ENCODE results near the gene LRRC4.
A peak's percentile ranks its signal among the peaks of the same experiment; 100 is the strongest.

LRRC4 gene

DNA sequence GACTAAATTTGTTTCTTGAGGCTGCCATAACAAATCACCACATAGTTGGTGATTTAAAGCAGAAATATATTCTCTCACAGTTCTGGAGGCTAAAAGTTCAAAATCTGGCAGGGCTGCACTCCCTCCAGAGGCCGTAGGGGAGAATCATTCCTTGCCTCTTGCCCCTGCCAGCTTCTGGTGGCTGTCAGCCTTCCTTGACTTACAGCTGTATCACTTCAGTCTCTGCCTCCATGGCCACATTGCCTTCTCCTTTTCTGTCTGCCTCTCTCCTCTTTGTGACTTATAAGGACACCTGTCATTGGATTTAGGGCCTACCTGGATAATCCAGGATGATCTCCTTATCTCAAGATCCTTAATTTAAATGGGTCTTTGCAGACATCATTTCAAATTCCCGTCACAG lies 5.8 kb upstream of the LRRC4 start:
- no peak for FAIRE-seq
- DNase-seq (ENCODE audit: insufficient read length), result no peak
- TF ChIP-seq POLR2A (IDR thresholded peaks at IDR 0.05; ENCODE audit: low read depth, low read length) (no peak), POLR2AphosphoS5 (IDR thresholded peaks at IDR 0.05; ENCODE audit: low read depth, low read length) (no peak), TAF1 (IDR thresholded peaks at IDR 0.05; ENCODE audit: borderline replicate concordance, low read depth, low read length) (no peak)

DNA sequence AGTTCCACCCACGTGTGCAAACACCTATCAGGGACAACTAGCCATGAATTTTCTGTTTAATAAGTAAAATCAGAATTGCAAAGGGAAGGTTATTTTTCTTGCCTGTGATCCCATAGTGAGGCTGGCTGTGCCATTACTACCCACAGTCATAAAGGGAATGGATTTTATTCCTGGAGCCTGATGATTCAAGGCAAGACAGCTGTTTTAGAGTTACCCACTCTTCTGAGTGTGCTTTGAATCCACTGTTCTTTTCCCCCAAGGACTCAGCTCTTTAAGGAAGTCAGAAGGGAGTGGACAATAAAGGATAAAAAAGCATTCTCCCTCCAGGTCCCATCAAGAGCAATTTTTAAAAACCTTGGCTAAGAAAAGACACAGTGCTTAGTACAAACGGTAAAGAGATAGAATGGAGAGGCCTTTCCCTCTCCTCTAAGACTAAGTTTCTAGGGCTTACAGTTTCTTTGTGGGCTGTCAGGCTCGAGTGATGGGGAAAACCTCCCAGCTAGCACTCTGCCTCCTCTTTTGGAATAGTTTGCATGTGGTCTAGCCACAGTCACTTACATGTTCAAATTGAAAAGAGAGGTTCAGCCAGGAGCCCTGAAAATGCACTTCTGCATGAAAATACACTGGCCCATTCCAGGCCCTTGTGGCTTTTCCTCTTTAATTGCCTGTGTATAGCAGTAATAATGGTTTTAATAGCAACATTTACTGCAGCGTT lies 5.1 kb upstream of the LRRC4 start:
- FAIRE-seq (peak; percentile 87), DNase-seq (ENCODE audit: insufficient read length) (no peak)
- TF ChIP-seq TAF1 (IDR thresholded peaks at IDR 0.05; ENCODE audit: borderline replicate concordance, low read depth, low read length) (no peak), POLR2AphosphoS5 (IDR thresholded peaks at IDR 0.05; ENCODE audit: low read depth, low read length) (no peak), POLR2A (IDR thresholded peaks at IDR 0.05; ENCODE audit: low read depth, low read length) (no peak)

- FAIRE-seq (no peak), DNase-seq (ENCODE audit: insufficient read length) (no peak)
- TF ChIP-seq POLR2AphosphoS5 (IDR thresholded peaks at IDR 0.05; ENCODE audit: low read depth, low read length) (no peak), POLR2A (IDR thresholded peaks at IDR 0.05; ENCODE audit: low read depth, low read length) (no peak), TAF1 (IDR thresholded peaks at IDR 0.05; ENCODE audit: borderline replicate concordance, low read depth, low read length) (no peak)
These were observed 4.5 kb upstream of the LRRC4 start for GRCh38 chr7:128035712-128036111.

DNA sequence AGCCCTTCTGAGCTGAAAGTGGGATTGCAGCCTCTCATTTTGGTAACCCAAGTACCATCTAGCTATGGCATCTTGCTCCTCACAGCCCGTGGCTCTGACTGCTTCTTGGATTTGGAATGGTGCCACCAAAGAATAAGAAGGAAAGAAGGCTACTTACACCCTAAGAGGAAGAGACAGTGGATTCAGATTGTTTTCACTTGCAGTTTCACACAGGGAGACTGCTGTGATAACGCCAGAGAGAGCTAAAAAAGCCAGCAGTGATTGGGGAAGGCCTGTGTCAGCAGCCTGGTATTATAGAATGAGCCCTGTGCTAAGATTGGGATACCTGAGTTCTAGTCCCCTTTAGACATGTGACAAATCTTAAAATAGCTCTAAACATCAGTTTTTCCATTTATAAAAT lies 3.6 kb upstream of the LRRC4 start:
- no peak for DNase-seq (ENCODE audit: insufficient read length)
- FAIRE-seq, result no peak
- TF ChIP-seq POLR2A (IDR thresholded peaks at IDR 0.05; ENCODE audit: low read depth, low read length) (no peak), POLR2AphosphoS5 (IDR thresholded peaks at IDR 0.05; ENCODE audit: low read depth, low read length) (no peak), TAF1 (IDR thresholded peaks at IDR 0.05; ENCODE audit: borderline replicate concordance, low read depth, low read length) (no peak)

- FAIRE-seq, result no peak
These were observed 2.0 kb upstream of the LRRC4 start for GRCh38 chr7:128033246-128033645.

GRCh38 chr7:128032605-128033235 lies 1.5 kb upstream of the LRRC4 start:
- DNase-seq (ENCODE audit: insufficient read length), result no peak

More at GRCh38 chr7:128033246-128033645, 2.0 kb upstream of the LRRC4 start:
- TF ChIP-seq POLR2A (IDR thresholded peaks at IDR 0.05; ENCODE audit: low read depth, low read length) (no peak), POLR2AphosphoS5 (IDR thresholded peaks at IDR 0.05; ENCODE audit: low read depth, low read length) (no peak), TAF1 (IDR thresholded peaks at IDR 0.05; ENCODE audit: borderline replicate concordance, low read depth, low read length) (no peak)
- DNase-seq (ENCODE audit: insufficient read length), result no peak

DNA sequence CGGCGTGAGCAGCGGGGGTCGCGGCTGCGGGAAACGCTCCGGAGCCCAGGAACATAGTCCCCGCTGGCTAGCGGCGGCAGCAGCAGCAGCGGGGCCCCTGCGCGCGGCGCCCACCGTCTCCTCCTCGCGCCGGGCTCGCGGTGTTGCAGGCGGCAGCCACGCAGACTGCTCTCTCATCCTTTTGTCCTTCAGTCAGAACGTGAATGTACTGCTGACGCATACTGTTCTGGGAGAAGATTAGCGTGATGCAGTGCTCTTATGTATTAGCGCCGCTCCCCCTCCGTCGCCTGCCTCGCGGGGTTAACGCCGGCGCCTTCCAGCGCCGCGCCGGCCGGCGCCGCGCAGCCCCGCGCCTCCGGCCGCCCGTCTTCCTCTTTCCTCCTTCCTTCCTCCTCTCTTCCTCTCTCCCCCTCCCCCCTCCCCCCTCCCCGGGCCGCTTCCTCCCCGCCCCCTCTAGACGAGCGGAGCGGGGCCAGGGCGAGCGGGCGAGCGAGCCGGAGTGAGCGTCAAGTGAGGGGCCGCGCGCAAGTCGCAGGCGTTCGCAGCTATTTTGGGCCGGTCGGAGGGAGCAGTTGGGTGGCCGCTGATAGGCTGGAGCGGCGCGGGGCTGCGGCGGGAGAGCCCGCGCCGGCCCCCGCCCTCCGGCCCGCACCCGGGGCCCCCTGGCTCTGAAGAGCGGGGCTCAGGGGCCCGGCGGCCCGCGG lies 816 bp upstream of the LRRC4 start:
- DNase-seq (ENCODE audit: insufficient read length), result peak; percentile 61
- peak; percentile 30 for FAIRE-seq
- no peak for TF ChIP-seq POLR2A (IDR thresholded peaks at IDR 0.05; ENCODE audit: low read depth, low read length)
- no peak for TF ChIP-seq TAF1 (IDR thresholded peaks at IDR 0.05; ENCODE audit: borderline replicate concordance, low read depth, low read length)
- TF ChIP-seq POLR2AphosphoS5 (IDR thresholded peaks at IDR 0.05; ENCODE audit: low read depth, low read length), result no peak

More at GRCh38 chr7:128032605-128033235, 1.5 kb upstream of the LRRC4 start:
- FAIRE-seq, result no peak
- TF ChIP-seq POLR2A (IDR thresholded peaks at IDR 0.05; ENCODE audit: low read depth, low read length) (no peak), TAF1 (IDR thresholded peaks at IDR 0.05; ENCODE audit: borderline replicate concordance, low read depth, low read length) (no peak), POLR2AphosphoS5 (IDR thresholded peaks at IDR 0.05; ENCODE audit: low read depth, low read length) (no peak)

GRCh38 chr7:128030263-128030653 lies 979 bp downstream of the LRRC4 start:
- FAIRE-seq (no peak), DNase-seq (ENCODE audit: insufficient read length) (no peak)
- TF ChIP-seq TAF1 (IDR thresholded peaks at IDR 0.05; ENCODE audit: borderline replicate concordance, low read depth, low read length), result no peak
- TF ChIP-seq POLR2A (IDR thresholded peaks at IDR 0.05; ENCODE audit: low read depth, low read length), result no peak
- no peak for TF ChIP-seq POLR2AphosphoS5 (IDR thresholded peaks at IDR 0.05; ENCODE audit: low read depth, low read length)

DNA sequence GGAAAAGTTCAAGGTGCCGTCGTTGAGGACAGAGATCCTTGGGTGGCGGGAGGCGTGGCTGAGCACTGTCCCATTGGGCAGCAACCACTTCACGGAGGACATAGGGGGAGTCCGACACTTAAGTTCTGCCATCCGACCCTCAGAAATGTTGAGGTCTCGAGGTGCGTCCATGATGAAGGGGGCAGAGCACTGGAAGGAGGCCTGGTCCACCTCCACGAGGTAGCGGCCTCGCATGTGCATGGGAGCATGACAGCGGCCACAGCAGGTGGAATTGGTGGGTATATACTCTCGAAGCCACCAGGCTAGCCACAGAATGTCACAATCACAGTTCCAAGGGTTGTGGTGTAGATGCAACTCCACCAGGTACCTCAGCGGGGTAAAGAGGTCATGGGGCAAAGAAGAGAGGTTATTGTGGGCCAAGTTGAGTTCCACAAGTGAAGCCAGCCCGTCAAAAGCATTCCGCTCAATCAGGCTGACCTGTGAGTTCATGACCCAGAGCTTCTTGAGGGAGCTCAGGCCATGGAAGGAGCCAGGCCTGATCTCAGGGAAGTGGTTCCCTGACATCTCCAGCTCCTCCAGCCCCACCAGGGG lies 1.7 kb downstream of the LRRC4 start:
- no peak for FAIRE-seq
- DNase-seq (ENCODE audit: insufficient read length), result no peak
- no peak for TF ChIP-seq TAF1 (IDR thresholded peaks at IDR 0.05; ENCODE audit: borderline replicate concordance, low read depth, low read length)
- no peak for TF ChIP-seq POLR2AphosphoS5 (IDR thresholded peaks at IDR 0.05; ENCODE audit: low read depth, low read length)
- TF ChIP-seq POLR2A (IDR thresholded peaks at IDR 0.05; ENCODE audit: low read depth, low read length), result no peak

- TF ChIP-seq POLR2AphosphoS5 (IDR thresholded peaks at IDR 0.05; ENCODE audit: low read depth, low read length) (no peak), TAF1 (IDR thresholded peaks at IDR 0.05; ENCODE audit: borderline replicate concordance, low read depth, low read length) (no peak), POLR2A (IDR thresholded peaks at IDR 0.05; ENCODE audit: low read depth, low read length) (no peak)
- FAIRE-seq, result no peak
These were observed 3.7 kb downstream of the LRRC4 start for GRCh38 chr7:128027485-128027980.

DNA sequence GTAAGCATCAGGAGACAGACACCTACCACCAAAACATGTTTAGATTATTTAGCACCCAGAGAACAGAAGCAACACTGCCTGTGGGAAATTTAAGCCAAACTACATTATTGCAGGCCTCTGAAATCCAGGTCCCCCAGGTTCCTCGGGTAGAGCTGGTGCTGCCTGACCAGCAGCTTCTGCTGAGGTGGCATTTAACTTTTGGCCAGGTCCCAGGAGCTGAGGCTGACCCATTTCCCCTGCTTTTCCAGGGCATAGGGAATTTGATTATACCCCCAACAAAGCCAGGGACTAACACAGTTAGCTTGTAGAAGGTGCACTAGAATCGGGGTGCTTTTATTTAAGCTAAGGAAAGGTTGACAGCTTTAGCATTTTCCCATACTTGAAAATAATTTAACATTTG lies 4.7 kb downstream of the LRRC4 start:
- FAIRE-seq, result no peak
- no peak for TF ChIP-seq POLR2AphosphoS5 (IDR thresholded peaks at IDR 0.05; ENCODE audit: low read depth, low read length)
- TF ChIP-seq POLR2A (IDR thresholded peaks at IDR 0.05; ENCODE audit: low read depth, low read length), result no peak
- no peak for TF ChIP-seq TAF1 (IDR thresholded peaks at IDR 0.05; ENCODE audit: borderline replicate concordance, low read depth, low read length)

More at GRCh38 chr7:128027485-128027980, 3.7 kb downstream of the LRRC4 start:
- no peak for DNase-seq (ENCODE audit: insufficient read length)

More for the DNA sequence above, 4.7 kb downstream of the LRRC4 start:
- DNase-seq (ENCODE audit: insufficient read length), result no peak
